ENCODE data around the gene SMURF2.

Gene SMURF2

DNA sequence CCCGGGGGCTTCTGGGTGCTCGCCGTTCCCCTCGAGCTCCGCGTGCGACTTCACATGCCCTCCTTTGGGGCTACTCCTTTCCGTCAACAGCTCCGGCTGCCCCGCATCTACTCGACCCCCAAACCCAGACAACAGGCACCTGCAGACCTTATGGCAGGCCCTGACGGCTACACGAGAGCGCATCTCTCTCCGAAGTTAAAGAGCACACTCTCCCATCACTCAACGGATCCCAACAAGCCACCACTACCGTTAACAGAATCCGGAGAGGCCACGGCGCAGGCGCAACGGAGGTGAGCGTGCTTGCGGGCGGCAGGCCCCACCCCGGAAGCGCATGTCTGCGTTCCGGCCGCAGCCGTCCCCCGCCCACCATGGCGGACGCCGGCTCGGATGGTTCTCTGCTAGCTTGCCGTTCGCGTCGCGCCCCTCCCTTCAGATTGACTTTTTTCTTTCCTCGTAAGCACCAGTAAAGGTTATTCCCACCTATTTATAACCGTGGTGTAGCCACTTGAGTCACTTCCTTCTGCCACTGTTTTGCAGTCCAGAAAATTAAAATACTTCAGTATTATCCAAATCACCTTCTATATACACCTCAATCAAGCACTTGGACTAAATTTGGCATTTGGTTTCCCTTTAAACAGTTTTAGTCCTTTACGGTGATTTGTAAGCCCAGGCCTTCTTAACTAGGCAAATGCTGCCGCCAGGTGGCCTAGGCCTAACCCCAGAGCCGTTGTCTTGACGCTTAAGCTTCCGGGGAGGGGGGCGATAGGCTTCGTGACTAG lies 165.1 kb downstream of the SMURF2 start, which contains the start of gene POLG2 (continued):
- TF ChIP-seq, protein P1, sequence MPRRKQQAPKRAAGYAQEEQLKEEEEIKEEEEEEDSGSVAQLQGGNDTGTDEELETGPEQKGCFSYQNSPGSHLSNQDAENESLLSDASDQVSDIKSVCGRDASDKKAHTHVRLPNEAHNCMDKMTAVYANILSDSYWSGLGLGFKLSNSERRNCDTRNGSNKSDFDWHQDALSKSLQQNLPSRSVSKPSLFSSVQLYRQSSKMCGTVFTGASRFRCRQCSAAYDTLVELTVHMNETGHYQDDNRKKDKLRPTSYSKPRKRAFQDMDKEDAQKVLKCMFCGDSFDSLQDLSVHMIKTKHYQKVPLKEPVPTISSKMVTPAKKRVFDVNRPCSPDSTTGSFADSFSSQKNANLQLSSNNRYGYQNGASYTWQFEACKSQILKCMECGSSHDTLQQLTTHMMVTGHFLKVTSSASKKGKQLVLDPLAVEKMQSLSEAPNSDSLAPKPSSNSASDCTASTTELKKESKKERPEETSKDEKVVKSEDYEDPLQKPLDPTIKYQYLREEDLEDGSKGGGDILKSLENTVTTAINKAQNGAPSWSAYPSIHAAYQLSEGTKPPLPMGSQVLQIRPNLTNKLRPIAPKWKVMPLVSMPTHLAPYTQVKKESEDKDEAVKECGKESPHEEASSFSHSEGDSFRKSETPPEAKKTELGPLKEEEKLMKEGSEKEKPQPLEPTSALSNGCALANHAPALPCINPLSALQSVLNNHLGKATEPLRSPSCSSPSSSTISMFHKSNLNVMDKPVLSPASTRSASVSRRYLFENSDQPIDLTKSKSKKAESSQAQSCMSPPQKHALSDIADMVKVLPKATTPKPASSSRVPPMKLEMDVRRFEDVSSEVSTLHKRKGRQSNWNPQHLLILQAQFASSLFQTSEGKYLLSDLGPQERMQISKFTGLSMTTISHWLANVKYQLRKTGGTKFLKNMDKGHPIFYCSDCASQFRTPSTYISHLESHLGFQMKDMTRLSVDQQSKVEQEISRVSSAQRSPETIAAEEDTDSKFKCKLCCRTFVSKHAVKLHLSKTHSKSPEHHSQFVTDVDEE (CRISPR knock-in tag; IDR thresholded peaks at IDR 0.05): peak; percentile 32; the same call in 1 of the 2 replicates
- TF ChIP-seq RARB (CRISPR knock-in tag; IDR thresholded peaks at IDR 0.05) (peak; percentile 93), SNAI2 (CRISPR knock-in tag; IDR thresholded peaks at IDR 0.05) (peak; percentile 60; the same call in 1 of the 2 replicates), ZNF565 (CRISPR knock-in tag; conservative IDR thresholded peaks at IDR 0.05; ENCODE audit: low read depth) (peak; percentile 91)

DNA sequence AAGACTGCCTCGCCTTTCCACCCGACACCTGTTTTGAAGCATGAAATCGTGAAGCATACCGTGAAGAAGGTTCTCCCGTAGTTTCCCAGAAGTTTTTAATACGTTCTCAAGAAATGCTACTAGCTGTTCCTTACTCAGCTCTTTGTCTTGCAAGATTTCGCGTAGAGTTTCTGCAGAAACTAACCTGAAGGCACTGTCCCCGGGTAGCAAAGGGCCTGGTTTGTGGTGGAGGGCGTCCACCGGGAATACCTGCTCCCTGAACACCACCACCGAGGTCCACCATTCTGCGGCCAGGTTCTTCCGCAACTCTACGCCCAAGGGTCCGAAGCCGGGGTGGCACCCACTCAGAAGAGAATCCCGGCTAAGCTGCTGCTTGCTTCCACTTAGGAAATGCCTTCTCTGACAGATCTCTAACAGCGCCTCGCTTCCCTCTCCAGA lies 165.7 kb downstream of the SMURF2 start:
- no peak for ATAC-seq
- TF ChIP-seq, protein P2, sequence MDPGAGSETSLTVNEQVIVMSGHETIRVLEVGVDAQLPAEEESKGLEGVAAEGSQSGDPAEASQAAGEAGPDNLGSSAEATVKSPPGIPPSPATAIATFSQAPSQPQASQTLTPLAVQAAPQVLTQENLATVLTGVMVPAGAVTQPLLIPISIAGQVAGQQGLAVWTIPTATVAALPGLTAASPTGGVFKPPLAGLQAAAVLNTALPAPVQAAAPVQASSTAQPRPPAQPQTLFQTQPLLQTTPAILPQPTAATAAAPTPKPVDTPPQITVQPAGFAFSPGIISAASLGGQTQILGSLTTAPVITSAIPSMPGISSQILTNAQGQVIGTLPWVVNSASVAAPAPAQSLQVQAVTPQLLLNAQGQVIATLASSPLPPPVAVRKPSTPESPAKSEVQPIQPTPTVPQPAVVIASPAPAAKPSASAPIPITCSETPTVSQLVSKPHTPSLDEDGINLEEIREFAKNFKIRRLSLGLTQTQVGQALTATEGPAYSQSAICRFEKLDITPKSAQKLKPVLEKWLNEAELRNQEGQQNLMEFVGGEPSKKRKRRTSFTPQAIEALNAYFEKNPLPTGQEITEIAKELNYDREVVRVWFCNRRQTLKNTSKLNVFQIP (CRISPR knock-in tag; IDR thresholded peaks at IDR 0.05; ENCODE audit: borderline replicate concordance, low read depth): no peak
- TF ChIP-seq ZNF70 (CRISPR knock-in tag; IDR thresholded peaks at IDR 0.05) (no peak), ZNF8 (CRISPR knock-in tag; IDR thresholded peaks at IDR 0.05) (no peak), RARB (CRISPR knock-in tag; IDR thresholded peaks at IDR 0.05) (no peak), TOX (CRISPR knock-in tag; IDR thresholded peaks at IDR 0.05; ENCODE audit: borderline replicate concordance) (no peak), BACH2 (CRISPR knock-in tag; IDR thresholded peaks at IDR 0.05; ENCODE audit: borderline replicate concordance) (no peak), TCF4 (CRISPR knock-in tag; IDR thresholded peaks at IDR 0.05; ENCODE audit: borderline replicate concordance) (no peak), ESRRG (CRISPR knock-in tag; IDR thresholded peaks at IDR 0.05) (no peak), SNAI2 (CRISPR knock-in tag; IDR thresholded peaks at IDR 0.05) (no peak), ZFP3 (CRISPR knock-in tag; IDR thresholded peaks at IDR 0.05) (no peak)
- TF ChIP-seq, protein P3, sequence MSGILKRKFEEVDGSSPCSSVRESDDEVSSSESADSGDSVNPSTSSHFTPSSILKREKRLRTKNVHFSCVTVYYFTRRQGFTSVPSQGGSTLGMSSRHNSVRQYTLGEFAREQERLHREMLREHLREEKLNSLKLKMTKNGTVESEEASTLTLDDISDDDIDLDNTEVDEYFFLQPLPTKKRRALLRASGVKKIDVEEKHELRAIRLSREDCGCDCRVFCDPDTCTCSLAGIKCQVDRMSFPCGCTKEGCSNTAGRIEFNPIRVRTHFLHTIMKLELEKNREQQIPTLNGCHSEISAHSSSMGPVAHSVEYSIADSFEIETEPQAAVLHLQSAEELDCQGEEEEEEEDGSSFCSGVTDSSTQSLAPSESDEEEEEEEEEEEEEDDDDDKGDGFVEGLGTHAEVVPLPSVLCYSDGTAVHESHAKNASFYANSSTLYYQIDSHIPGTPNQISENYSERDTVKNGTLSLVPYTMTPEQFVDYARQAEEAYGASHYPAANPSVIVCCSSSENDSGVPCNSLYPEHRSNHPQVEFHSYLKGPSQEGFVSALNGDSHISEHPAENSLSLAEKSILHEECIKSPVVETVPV (CRISPR knock-in tag; IDR thresholded peaks at IDR 0.05): no peak
- TF ChIP-seq, protein P4, sequence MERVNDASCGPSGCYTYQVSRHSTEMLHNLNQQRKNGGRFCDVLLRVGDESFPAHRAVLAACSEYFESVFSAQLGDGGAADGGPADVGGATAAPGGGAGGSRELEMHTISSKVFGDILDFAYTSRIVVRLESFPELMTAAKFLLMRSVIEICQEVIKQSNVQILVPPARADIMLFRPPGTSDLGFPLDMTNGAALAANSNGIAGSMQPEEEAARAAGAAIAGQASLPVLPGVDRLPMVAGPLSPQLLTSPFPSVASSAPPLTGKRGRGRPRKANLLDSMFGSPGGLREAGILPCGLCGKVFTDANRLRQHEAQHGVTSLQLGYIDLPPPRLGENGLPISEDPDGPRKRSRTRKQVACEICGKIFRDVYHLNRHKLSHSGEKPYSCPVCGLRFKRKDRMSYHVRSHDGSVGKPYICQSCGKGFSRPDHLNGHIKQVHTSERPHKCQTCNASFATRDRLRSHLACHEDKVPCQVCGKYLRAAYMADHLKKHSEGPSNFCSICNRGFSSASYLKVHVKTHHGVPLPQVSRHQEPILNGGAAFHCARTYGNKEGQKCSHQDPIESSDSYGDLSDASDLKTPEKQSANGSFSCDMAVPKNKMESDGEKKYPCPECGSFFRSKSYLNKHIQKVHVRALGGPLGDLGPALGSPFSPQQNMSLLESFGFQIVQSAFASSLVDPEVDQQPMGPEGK (CRISPR knock-in tag; IDR thresholded peaks at IDR 0.05; ENCODE audit: borderline replicate concordance): no peak
